HG03135 (cell line): Measurements from ENCODE around the gene NQO2.
"Not testable (repeated sequence)": the region's sequence is repeated elsewhere in the genome, so short reads cannot be mapped to it uniquely, and the experiment has no call there.

ENCODE experiments used
- ATAC-seq: cut with Tn5 transposase; IDR thresholded peaks from one replicate; pipeline ENCODE4 v1.9.1; 2021; ENCODE audit warnings: mild to moderate bottlenecking, moderate library complexity; ENCODE audit not compliant: unreplicated experiment

Gene NQO2

GRCh38 chr6:2970034-2970685 is 29.5 kb upstream of the NQO2 start:
- ATAC-seq = no peak

- ATAC-seq = no peak
Observed at GRCh38 chr6:2970753-2971419, 28.8 kb upstream of the NQO2 start.

DNA sequence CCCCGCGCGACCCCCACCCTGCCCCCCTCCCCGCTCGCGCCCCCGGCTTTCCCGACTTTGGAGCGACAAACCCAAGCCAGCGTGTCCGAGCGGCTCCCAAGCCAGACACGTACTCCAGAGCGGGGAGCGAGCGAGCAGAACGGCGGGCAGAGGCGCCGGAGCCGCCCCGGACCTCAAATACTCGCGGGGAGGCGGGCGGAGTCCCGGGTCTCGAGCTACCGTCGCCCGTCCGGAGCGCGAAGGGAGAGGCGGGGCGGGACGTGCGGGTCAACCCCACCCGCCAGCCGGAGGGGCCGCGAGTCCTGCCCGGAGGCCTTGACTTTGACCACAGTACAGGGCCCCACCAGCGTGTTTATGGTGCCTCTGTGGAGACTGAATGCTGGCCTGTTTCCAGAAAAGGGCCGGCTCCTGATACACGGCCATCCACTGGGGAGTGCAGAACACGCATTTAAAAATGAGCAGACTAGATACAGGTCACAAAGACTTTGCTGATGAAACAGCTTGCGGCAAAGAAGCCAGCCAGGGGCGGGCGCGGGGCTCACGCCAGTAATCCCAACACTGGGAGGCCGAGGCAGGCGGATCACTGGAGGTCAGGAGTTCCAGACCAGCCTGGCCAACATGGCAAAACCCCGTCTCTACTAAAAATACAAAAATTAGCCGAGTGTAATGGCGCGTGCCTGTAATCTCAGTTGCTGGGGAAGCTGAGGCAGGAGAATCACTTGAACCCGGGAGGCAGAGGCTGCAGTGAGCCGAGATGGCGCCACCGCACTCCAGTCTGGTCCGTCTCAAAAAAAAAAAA is 28.1 kb upstream of the NQO2 start, which contains the start of gene SERPINB6:
TSS of gene SERPINB6 (minus strand) at position 148 of the 799 bp plus-strand sequence. CDS start 12,235 bp downstream, outside the sequence.
- ATAC-seq = no peak

GRCh38 chr6:2972219-2972487 is 27.5 kb upstream of the NQO2 start:
- ATAC-seq = not testable (repeated sequence)

GRCh38 chr6:2972685-2973084 is 27.0 kb upstream of the NQO2 start:
- ATAC-seq = not testable (repeated sequence)

- not testable (repeated sequence) for ATAC-seq
Observed at GRCh38 chr6:2973180-2973579, 26.5 kb upstream of the NQO2 start.

GRCh38 chr6:2973676-2974075 is 26.0 kb upstream of the NQO2 start:
- no peak for ATAC-seq

- ATAC-seq = no peak
Observed at GRCh38 chr6:2976060-2976459, 23.6 kb upstream of the NQO2 start.

DNA sequence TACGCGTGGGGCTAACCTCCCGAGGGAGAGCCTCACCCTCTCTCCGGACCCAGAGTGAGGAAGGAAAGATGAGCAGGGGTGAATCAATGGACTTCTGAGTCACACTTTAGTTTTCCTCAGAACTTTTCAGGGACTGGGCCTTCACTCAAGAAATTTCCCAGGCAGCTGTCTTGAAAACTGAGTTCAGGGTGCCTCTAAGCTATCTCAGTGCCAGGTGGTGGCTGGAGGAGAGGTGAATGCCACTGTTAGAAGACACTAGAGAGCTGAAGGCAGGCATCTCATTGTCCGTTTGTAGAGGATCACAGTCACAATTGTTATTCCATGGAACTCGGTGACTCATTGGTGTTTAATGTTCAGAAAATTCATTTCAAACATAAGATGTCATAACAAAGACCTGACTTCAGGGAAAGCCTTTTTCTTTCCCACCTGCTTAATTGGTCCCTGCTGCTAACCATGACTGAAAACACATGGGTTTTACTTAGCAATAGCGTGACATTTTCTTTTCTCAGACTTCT is 23.1 kb upstream of the NQO2 start:
- no peak for ATAC-seq

DNA sequence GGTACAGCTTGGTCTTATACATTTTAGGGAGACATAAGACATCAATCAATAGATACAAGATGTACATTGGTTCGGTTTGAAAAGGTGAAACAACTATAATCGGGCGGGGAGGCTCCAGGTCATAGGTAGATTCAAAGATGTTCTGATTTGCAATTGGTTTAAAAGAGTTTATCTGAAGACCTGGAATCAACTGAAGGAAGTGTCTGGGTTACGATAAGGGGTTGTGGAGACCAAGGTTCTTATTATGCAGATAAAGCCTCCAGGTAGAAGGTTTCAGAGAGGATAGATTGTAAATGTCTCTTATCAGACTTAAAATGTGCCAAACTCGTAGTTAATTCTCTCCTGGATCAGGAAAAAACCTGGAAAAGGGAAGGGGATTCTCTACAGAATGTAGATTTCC is 22.4 kb upstream of the NQO2 start:
- ATAC-seq = no peak

DNA sequence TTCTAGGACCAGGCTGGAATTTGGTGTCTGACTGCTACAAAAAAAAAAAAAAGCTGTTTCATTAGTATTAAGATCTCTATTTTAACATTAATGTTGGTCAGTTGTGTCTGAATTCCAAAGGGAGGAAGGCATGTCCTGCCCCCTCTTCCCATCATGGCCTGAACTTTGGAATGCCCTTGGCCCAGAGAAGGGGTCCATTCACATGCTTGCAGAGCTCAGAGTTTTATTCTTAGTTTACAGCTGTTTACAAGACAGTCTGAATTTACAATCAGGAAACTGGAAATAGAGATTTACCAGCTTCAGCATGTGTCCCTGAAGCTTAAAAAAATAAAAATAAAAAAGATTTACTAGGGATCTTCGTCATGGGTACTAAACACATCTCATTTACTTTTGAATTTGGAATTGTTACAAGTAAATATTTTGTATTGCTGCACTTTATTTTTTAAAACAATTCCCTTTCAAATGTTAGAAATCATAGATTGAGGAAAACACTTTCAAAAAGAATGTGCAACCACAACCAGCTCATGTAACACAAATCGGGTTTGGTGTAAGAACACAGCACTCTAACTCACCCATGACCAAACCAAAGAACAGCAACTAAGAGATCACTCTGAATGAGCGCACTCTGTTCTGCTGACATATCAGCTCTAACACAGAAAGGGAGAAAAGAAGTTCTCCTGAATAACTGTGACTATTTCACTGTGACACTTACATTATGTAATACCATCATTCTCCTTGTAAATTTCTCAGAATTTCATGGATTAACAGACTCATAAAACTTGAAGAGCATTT is 21.7 kb upstream of the NQO2 start:
- ATAC-seq = no peak

GRCh38 chr6:2978923-2979322 is 20.8 kb upstream of the NQO2 start:
- ATAC-seq = no peak

DNA sequence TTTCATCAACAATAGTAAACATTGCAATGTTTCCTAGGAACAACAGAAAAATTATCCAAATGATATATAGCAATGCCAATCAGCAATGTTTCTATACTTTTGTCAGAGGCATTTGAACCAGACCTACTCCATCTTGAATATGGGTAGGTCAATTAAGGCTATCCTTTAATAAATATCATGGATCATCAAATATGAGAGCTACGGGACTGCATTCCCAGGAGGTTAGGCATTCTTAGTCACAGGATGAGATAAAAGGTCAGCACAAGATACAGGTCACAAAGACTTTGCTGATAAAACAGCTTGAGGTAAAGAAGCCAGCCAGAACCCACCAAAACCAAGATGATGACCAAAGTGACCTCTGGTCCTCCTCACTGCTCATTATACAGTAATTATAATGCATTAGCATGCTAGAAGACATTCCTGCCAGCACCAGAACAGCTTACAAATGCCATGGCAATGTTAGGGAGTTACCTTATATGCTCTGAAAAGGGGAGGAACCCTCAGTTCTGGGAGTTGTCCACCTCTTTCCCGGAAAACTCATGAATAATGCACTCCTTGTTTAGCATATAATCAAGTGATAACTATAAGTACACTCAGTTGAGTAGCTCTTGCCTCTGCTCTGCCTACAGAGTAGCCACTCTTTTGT is 19.8 kb upstream of the NQO2 start:
- no peak for ATAC-seq

- ATAC-seq = no peak
Observed at GRCh38 chr6:2980465-2980855, 19.2 kb upstream of the NQO2 start.

- ATAC-seq = no peak
Observed at GRCh38 chr6:2982426-2983117, 17.1 kb upstream of the NQO2 start.

- no peak for ATAC-seq
Observed at GRCh38 chr6:2984738-2985406, 14.8 kb upstream of the NQO2 start.

DNA sequence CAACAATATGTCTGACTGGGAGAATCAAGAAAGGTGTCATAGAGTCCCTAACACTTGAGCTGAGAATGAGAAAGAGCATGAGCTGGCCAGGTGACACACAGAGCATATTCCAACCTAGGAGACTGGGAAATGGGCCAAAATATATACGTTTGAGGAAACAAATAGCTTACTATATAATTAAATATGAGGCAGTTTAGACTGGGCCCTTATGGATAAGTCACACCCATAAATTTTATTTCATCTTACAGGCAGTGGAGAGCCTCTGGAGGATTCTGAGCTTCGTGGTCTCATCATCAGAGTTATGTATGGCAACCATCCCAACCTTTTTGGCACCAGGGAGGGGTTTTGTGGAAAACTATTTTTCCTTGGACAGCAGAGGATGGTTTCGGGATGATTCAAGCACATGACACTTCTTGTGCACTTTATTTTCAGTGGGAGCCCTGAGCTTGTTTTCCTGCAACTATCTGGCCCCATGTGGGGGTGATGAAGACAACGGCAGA is 12.9 kb upstream of the NQO2 start:
- no peak for ATAC-seq

- no peak for ATAC-seq
Observed at GRCh38 chr6:2988094-2988425, 11.6 kb upstream of the NQO2 start.
